ENCODE results near the gene IFI27.

Gene IFI27

GRCh38 chr14:94161058-94161457 lies 50.5 kb downstream of the IFI27 start:
- no peak for DNase-seq

DNA sequence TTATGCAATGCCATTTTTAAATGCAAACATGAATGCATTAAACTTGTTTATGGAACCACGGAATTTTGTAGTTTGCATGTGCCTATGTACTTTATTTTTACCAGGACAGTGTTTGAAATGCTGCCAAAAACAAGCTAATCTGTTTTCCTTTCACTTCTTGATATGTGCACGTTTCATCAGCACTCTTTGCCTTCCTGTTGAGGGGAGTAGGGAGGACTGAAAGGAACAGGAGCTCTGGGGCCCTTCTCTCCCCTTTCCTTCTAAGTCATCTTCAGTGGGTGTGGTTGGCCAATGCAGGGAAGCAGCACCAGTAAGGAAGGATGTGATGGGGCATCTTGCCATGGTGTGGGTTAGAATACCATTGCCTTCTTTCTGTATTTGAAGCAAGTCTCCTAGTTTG lies 51.4 kb downstream of the IFI27 start:
- DNase-seq = no peak

GRCh38 chr14:94162466-94162865 lies 51.9 kb downstream of the IFI27 start:
- DNase-seq = no peak

DNA sequence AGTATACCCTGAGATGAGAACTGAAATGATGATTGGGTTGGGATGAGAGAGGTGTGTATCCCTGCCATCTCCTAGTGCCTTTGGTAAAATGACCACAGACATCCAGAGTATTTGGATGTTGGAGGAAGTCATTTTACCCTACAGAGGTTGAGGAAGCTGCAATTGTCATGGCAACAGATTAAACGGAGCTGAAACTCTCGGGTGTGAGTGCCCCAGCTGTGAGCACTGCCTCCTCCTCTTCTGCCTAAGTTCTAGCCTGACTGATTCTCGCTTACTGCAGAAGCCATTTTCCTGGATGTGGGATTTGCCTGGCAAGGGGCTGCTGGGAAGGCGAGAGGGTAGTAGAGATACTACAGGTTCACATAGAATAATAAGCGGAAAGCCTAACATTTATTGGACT lies 53.3 kb downstream of the IFI27 start:
- DNase-seq = no peak

DNA sequence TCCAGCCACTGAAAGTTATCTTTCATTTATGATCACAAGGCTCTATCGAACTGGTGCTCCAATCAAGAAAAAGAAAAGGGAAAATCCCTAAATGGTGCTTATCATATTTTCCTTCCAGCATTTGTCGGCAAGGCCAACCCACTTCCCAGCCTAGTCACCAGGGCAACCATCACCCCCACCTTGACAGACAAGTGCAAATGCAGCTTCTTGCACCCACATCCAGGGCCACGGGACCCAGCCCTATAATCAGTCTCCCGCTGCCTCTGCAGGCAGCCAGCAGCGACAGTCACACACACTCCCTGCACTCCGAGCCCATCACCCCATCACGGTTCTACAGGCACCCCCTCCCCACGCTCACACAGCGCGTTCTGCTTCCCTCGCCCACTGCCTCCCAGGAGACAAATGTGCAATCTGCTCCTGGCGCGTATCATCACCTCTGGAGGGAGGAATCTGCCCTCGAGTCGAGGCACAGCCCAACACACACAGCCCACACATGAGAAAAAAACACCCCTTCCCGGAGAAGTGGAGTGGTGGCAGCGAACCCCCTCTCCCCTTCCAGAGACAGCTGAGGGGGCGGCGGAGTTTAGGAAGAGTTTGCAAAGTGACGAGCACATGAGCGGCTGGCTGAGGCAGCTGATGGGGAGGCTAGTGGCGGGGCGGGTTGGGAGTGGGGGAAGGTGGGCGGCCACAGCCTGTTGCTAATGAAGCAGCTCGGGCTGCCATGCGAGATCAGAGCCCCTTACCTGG lies 54.3 kb downstream of the IFI27 start:
- no peak for DNase-seq

GRCh38 chr14:94165744-94166143 lies 55.2 kb downstream of the IFI27 start:
- DNase-seq = no peak

Data from NCI-H2107 (cell line).